HCT116 (cell line): ENCODE measurements around the gene ATP8A2.

ENCODE experiments used
- POLR2A ChIP-seq: IDR thresholded peaks from 2 replicates; pipeline ENCODE4 v1.7.0; 2011; ENCODE audit warnings: borderline replicate concordance; ENCODE audit not compliant: insufficient read depth, insufficient read length; ENCODE audit errors: extremely low read depth
- POLR2AphosphoS5 ChIP-seq: IDR thresholded peaks from 2 replicates; pipeline ENCODE4 v1.6.1; 2011; ENCODE audit warnings: mild to moderate bottlenecking, low read depth, low read length, moderate library complexity
- RAD21 ChIP-seq: IDR thresholded peaks from 2 replicates; pipeline ENCODE4 v1.6.1; 2012; ENCODE audit warnings: low read depth, mild to moderate bottlenecking
- SP1 ChIP-seq: IDR thresholded peaks from 2 replicates; pipeline ENCODE4 v1.6.1; 2012; ENCODE audit warnings: low read depth
- SRF ChIP-seq: IDR thresholded peaks from 2 replicates; pipeline ENCODE4 v1.6.1; 2012; ENCODE audit warnings: low read depth
- TF ChIP-seq, protein P1 (sequence below): IDR thresholded peaks from 2 replicates; pipeline ENCODE4 v1.6.1; 2012; ENCODE audit warnings: low read depth
- TF ChIP-seq, protein P2 (sequence below), 3 experiments: fragments of 200-600 bp in 1 of 3; sonication (generic) in 1 of 3; IDR thresholded peaks in 2 of 3; conservative IDR thresholded peaks in 1 of 3; 2 replicates each; pipeline ENCODE4 v1.5.1; 2012 to 2017; ENCODE audit warnings: low read depth in 2 of 3, low read length in 2 of 3, antibody characterized with exemption in 1 of 3, borderline replicate concordance in 1 of 3, control low read depth in 1 of 3, mild to moderate bottlenecking in 1 of 3, mixed read lengths in 1 of 3, mixed run types in 1 of 3, moderate library complexity in 1 of 3; ENCODE audit not compliant: insufficient read depth in 1 of 3
- TF ChIP-seq, protein P3 (sequence below): IDR thresholded peaks from 2 replicates; pipeline ENCODE4 v1.6.1; 2012

DNA sequence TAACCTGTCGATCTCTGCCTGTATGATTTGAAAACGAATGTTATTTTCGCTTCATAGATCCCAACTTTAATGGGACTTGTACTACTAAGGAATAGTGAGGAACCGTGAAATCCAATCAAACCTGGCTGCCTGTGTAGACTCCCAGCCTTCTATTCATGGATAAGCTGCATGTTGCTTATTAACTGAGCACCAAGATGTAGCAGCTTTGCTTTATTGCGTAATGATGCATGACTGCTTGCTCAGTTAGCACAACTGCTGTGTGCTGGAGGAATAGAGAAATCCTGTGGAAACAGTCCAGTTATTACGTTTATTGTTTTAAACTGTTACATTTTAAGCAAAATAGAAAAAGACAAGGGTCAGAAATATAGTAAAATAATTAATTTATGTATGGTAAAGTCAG, 571.9 kb downstream of the ATP8A2 start:
- TF ChIP-seq, protein P1, sequence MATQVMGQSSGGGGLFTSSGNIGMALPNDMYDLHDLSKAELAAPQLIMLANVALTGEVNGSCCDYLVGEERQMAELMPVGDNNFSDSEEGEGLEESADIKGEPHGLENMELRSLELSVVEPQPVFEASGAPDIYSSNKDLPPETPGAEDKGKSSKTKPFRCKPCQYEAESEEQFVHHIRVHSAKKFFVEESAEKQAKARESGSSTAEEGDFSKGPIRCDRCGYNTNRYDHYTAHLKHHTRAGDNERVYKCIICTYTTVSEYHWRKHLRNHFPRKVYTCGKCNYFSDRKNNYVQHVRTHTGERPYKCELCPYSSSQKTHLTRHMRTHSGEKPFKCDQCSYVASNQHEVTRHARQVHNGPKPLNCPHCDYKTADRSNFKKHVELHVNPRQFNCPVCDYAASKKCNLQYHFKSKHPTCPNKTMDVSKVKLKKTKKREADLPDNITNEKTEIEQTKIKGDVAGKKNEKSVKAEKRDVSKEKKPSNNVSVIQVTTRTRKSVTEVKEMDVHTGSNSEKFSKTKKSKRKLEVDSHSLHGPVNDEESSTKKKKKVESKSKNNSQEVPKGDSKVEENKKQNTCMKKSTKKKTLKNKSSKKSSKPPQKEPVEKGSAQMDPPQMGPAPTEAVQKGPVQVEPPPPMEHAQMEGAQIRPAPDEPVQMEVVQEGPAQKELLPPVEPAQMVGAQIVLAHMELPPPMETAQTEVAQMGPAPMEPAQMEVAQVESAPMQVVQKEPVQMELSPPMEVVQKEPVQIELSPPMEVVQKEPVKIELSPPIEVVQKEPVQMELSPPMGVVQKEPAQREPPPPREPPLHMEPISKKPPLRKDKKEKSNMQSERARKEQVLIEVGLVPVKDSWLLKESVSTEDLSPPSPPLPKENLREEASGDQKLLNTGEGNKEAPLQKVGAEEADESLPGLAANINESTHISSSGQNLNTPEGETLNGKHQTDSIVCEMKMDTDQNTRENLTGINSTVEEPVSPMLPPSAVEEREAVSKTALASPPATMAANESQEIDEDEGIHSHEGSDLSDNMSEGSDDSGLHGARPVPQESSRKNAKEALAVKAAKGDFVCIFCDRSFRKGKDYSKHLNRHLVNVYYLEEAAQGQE, result no peak
- TF ChIP-seq SP1 (no peak), SRF (no peak), POLR2AphosphoS5 (no peak), POLR2A (no peak), RAD21 (no peak)
- TF ChIP-seq, protein P2, sequence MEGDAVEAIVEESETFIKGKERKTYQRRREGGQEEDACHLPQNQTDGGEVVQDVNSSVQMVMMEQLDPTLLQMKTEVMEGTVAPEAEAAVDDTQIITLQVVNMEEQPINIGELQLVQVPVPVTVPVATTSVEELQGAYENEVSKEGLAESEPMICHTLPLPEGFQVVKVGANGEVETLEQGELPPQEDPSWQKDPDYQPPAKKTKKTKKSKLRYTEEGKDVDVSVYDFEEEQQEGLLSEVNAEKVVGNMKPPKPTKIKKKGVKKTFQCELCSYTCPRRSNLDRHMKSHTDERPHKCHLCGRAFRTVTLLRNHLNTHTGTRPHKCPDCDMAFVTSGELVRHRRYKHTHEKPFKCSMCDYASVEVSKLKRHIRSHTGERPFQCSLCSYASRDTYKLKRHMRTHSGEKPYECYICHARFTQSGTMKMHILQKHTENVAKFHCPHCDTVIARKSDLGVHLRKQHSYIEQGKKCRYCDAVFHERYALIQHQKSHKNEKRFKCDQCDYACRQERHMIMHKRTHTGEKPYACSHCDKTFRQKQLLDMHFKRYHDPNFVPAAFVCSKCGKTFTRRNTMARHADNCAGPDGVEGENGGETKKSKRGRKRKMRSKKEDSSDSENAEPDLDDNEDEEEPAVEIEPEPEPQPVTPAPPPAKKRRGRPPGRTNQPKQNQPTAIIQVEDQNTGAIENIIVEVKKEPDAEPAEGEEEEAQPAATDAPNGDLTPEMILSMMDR (IDR thresholded peaks at IDR 0.05 in 2 of 3, conservative IDR thresholded peaks at IDR 0.05 in 1 of 3; ENCODE audit: borderline replicate concordance in 1 of 3, insufficient read depth in 1 of 3, low read depth in 2 of 3, low read length in 2 of 3), result no peak
- TF ChIP-seq, protein P3, sequence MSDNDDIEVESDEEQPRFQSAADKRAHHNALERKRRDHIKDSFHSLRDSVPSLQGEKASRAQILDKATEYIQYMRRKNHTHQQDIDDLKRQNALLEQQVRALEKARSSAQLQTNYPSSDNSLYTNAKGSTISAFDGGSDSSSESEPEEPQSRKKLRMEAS, result no peak
